Measurements from ENCODE around the gene GJD2. TPM values are rescaled to one million over a fixed set of nuclear protein-coding genes. Genes with fewer than 3 reads are reported as not detected.

Gene GJD2
- total and polyA plus RNA-seq, 2 donors (not counting 1 experiment from before 2014, with no cell fraction given) = not detected

- DNase-seq (ENCODE audit: low read depth in 2 of 2) = no peak
- H3K4me3 ChIP-seq (replicated peaks in 1 of 4; ENCODE audit: control extremely low read depth in 1 of 4, insufficient read depth in 1 of 4, low read depth in 3 of 4, low read length in 4 of 4) = no peak overlapping the region
- no peak overlapping the region for H2AFZ ChIP-seq (ENCODE audit: low read length)
- H3K4me2 ChIP-seq (ENCODE audit: extremely low read depth, insufficient read depth, low read length) = no peak overlapping the region
- H3K79me2 ChIP-seq (ENCODE audit: control insufficient read depth, insufficient read depth, low read length) = no peaks in the 10 kb centered on the region
- H3K9me3 ChIP-seq (ENCODE audit: control insufficient read depth, insufficient read depth, low read depth, low read length) = no peaks in the 10 kb centered on the region
- H3K27me3 ChIP-seq (ENCODE audit: control insufficient read depth, insufficient read depth, low read length) = peaks cover 20% of the 10 kb centered on the region
- no peaks in the 10 kb centered on the region for H3K4me1 ChIP-seq (ENCODE audit: control insufficient read depth, extremely low read depth, insufficient read depth, low read length)
- no peaks in the 10 kb centered on the region for H4K20me1 ChIP-seq (ENCODE audit: control insufficient read depth, extremely low read depth, insufficient read depth, low read length)
- H3K9ac ChIP-seq (ENCODE audit: insufficient read depth, low read length) = no peak overlapping the region
- H3K36me3 ChIP-seq (ENCODE audit: control insufficient read depth, insufficient read depth, low read length) = no peaks in the 10 kb centered on the region
- no peak for TF ChIP-seq EZH2 (IDR thresholded peaks at IDR 0.05; ENCODE audit: low read length, missing control alignments)
- no peak overlapping the region for H3K27ac ChIP-seq (ENCODE audit: insufficient read depth, low read length)
Observed at GRCh38 chr15:34796847-34797435, 42.1 kb upstream of the GJD2 start.

GRCh38 chr15:34795267-34796081 lies 40.7 kb upstream of the GJD2 start, which contains the start of gene ACTC1:
Gene ACTC1 (minus strand): TSS chr15:34795549. CDS start chr15:34794808, 741 bp downstream.
- Histone ChIP-seq H3K27ac (ENCODE audit: insufficient read depth, low read length) (no peak within 1 kb of the TSS), H2AFZ (ENCODE audit: low read length) (no peak within 1 kb of the TSS), H3K4me2 (ENCODE audit: extremely low read depth, insufficient read depth, low read length) (peak within 1 kb of the TSS; percentile 62), H3K9me3 (ENCODE audit: control insufficient read depth, insufficient read depth, low read depth, low read length) (no peaks in the 10 kb centered on the region), H3K36me3 (ENCODE audit: control insufficient read depth, insufficient read depth, low read length) (no peaks in the 10 kb centered on the region), H4K20me1 (ENCODE audit: control insufficient read depth, extremely low read depth, insufficient read depth, low read length) (no peaks in the 10 kb centered on the region), H3K27me3 (ENCODE audit: control insufficient read depth, insufficient read depth, low read length) (peaks cover 26% of the 10 kb centered on the region), H3K79me2 (ENCODE audit: control insufficient read depth, insufficient read depth, low read length) (no peaks in the 10 kb centered on the region), H3K4me1 (ENCODE audit: control insufficient read depth, extremely low read depth, insufficient read depth, low read length) (no peaks in the 10 kb centered on the region), H3K9ac (ENCODE audit: insufficient read depth, low read length) (no peak within 1 kb of the TSS), H3K4me3 (replicated peaks in 1 of 4; ENCODE audit: control extremely low read depth in 1 of 4, insufficient read depth in 1 of 4, low read depth in 3 of 4, low read length in 4 of 4) (peak within 1 kb of the TSS in 1 of 4 experiments; percentile 39)
- TF ChIP-seq EZH2 (IDR thresholded peaks at IDR 0.05; ENCODE audit: low read length, missing control alignments) = no peak
- no peak for TF ChIP-seq CTCF (conservative IDR thresholded peaks at IDR 0.05 in 1 of 2, IDR thresholded peaks at IDR 0.05 in 1 of 2; ENCODE audit: low read depth in 1 of 2, low read length in 2 of 2)
- peak; percentile 39 to 67 for DNase-seq (ENCODE audit: low read depth in 2 of 2)

GRCh38 chr15:34794590-34795206 lies 39.9 kb upstream of the GJD2 start:
- Histone ChIP-seq H3K27me3 (ENCODE audit: control insufficient read depth, insufficient read depth, low read length) (peaks cover 26% of the 10 kb centered on the region), H3K4me1 (ENCODE audit: control insufficient read depth, extremely low read depth, insufficient read depth, low read length) (no peaks in the 10 kb centered on the region), H3K9ac (ENCODE audit: insufficient read depth, low read length) (no peak overlapping the region), H3K36me3 (ENCODE audit: control insufficient read depth, insufficient read depth, low read length) (no peaks in the 10 kb centered on the region), H3K27ac (ENCODE audit: insufficient read depth, low read length) (no peak overlapping the region), H2AFZ (ENCODE audit: low read length) (no peak overlapping the region), H4K20me1 (ENCODE audit: control insufficient read depth, extremely low read depth, insufficient read depth, low read length) (no peaks in the 10 kb centered on the region), H3K79me2 (ENCODE audit: control insufficient read depth, insufficient read depth, low read length) (no peaks in the 10 kb centered on the region), H3K4me3 (replicated peaks in 1 of 4; ENCODE audit: control extremely low read depth in 1 of 4, insufficient read depth in 1 of 4, low read depth in 3 of 4, low read length in 4 of 4) (peak overlapping the region in 1 of 4 experiments; percentile 39), H3K9me3 (ENCODE audit: control insufficient read depth, insufficient read depth, low read depth, low read length) (no peaks in the 10 kb centered on the region), H3K4me2 (ENCODE audit: extremely low read depth, insufficient read depth, low read length) (peak overlapping the region; percentile 62)
- no peak for DNase-seq (ENCODE audit: low read depth in 2 of 2)
- TF ChIP-seq EZH2 (IDR thresholded peaks at IDR 0.05; ENCODE audit: low read length, missing control alignments) (peak; percentile 76), CTCF (conservative IDR thresholded peaks at IDR 0.05 in 1 of 2, IDR thresholded peaks at IDR 0.05 in 1 of 2; ENCODE audit: low read depth in 1 of 2, low read length in 2 of 2) (no peak)
